ENCODE results near the gene TRAPPC11.

The TRAPPC11 gene

DNA sequence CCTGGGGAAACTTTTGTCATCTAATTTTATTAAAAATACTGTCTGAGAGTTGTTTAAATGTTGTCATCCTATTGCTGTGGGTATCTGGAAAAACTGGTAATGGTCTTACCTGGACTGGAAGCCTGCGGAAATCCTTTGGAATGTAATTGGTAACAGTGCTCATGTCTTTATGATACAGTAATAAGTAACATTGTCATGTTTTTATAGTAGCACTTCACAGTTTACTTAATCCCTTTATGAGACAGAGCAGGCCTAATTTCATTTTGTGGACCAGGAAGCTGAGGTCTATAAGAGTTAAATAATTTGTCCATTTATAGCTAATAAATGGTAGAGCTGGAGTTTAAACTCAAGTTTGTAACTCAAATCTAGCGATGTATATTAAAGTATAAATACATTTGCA, 88.3 kb downstream of the TRAPPC11 start:
- in situ Hi-C loops (cut with MboI; ENCODE audit: low sequenced_read_pairs, unreplicated experiment): no loop called here

DNA sequence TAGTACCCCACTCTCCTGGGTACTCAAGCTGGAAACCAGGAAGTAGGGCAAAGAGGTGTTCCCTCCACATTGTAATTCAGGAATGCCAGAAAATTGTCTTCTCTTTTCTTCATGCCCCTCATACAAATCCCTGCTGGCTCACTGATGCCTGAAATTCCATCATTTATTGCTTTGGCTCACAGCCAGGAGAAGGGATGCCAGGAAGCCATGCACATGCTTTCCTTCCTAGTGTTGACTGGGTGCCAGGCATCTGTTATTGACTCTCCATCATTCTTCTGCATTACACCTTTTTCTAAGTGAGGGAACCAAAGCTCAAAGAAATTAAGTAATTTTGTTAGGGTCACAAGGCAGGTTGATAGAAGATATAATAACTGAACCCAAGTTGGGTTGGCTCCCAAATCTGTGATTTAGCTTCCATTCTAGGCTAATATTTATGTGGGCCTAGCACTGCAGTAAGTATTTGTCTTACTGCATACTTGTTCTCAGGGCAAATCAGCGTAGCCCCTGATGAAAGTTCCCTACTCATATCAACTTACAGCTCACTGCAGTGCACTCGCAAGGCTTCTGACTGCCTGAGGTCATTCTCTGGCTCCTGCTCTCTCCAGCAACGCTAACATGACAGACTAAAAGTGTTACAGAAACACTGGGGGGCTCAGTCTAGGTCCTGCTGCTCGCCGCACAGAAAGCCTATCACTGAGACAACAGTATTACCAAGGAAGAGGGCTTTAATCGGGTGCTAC, 89.0 kb downstream of the TRAPPC11 start:
- TF ChIP-seq, protein P1, sequence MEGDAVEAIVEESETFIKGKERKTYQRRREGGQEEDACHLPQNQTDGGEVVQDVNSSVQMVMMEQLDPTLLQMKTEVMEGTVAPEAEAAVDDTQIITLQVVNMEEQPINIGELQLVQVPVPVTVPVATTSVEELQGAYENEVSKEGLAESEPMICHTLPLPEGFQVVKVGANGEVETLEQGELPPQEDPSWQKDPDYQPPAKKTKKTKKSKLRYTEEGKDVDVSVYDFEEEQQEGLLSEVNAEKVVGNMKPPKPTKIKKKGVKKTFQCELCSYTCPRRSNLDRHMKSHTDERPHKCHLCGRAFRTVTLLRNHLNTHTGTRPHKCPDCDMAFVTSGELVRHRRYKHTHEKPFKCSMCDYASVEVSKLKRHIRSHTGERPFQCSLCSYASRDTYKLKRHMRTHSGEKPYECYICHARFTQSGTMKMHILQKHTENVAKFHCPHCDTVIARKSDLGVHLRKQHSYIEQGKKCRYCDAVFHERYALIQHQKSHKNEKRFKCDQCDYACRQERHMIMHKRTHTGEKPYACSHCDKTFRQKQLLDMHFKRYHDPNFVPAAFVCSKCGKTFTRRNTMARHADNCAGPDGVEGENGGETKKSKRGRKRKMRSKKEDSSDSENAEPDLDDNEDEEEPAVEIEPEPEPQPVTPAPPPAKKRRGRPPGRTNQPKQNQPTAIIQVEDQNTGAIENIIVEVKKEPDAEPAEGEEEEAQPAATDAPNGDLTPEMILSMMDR (IDR thresholded peaks at IDR 0.05; ENCODE audit: borderline replicate concordance, control extremely low read depth, extremely low read depth, insufficient read depth, missing control alignments): no peak
- in situ Hi-C loops (cut with MboI; ENCODE audit: low sequenced_read_pairs, unreplicated experiment): no loop called here
- no peak for DNase-seq (ENCODE audit: low spot score)

More for the DNA sequence above, 88.3 kb downstream of the TRAPPC11 start:
- TF ChIP-seq, protein P1 (IDR thresholded peaks at IDR 0.05; ENCODE audit: borderline replicate concordance, control extremely low read depth, extremely low read depth, insufficient read depth, missing control alignments): no peak
- DNase-seq (ENCODE audit: low spot score): no peak

DNA sequence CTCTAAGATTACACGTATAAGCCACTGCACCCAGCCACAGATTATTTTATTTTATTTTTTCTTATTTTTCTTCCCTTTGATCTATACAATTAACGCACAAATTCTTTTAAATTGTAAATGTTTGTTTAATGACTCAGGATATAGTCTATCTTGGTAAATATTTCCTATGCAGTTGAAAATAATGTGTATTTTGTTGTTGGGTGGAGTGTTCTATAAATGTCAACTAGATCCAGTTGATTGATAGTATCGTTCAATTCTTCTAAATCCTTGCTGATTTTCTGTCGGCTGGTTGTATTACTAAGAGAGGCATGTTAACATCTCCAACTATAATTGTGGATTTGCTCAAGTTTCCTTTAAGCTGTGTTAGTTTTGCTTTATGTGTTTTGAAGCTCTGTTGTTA, 92.0 kb downstream of the TRAPPC11 start:
- TF ChIP-seq, protein P1 (IDR thresholded peaks at IDR 0.05; ENCODE audit: borderline replicate concordance, control extremely low read depth, extremely low read depth, insufficient read depth, missing control alignments): no peak
- no peak for DNase-seq (ENCODE audit: low spot score)
- in situ Hi-C loops (cut with MboI; ENCODE audit: low sequenced_read_pairs, unreplicated experiment): no loop called here

DNA sequence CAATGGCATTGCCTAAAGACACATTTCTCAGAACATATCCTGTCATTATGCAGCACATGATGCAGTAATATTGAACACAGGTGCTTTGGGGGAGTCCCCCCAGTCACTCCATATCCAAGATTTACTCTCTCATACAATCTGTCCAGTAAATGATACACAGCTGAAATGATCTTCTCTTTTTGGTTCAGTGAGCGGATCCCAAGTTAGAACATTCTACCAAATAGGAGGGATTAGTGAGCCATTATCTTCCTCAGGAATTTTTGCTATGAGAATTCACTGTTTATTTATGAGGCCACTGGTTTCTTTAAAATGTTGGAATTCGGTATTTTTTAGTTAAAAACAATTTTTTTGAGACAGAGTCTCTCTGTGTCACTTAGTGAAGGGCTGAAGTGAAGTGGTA, 96.5 kb downstream of the TRAPPC11 start:
- no peak for DNase-seq (ENCODE audit: low spot score)
- TF ChIP-seq, protein P1 (IDR thresholded peaks at IDR 0.05; ENCODE audit: borderline replicate concordance, control extremely low read depth, extremely low read depth, insufficient read depth, missing control alignments): no peak
- in situ Hi-C loops (cut with MboI; ENCODE audit: low sequenced_read_pairs, unreplicated experiment): no loop called here

DNA sequence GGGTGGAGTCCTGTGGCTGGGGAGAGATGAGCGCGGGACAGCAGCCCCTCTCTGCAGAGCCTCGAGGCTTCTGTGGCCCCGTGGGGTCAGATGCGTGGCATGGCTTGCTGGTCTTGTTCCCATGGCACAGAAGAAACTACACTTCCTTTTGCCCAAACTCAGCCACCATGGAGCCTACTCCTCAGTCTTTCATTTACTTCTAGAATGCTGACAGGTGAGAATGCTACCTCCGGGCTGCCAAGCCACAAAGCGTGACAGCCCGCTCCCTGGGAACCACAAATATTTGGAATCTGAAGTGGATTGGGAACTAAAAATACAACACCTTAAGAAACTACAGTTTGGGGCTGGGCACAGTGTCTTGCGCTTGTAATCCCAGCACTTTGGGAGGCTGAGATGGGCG, 98.0 kb downstream of the TRAPPC11 start:
- DNase-seq (ENCODE audit: low spot score): no peak
- TF ChIP-seq, protein P1 (IDR thresholded peaks at IDR 0.05; ENCODE audit: borderline replicate concordance, control extremely low read depth, extremely low read depth, insufficient read depth, missing control alignments): no peak
- in situ Hi-C loops (cut with MboI; ENCODE audit: low sequenced_read_pairs, unreplicated experiment): no loop called here

DNA sequence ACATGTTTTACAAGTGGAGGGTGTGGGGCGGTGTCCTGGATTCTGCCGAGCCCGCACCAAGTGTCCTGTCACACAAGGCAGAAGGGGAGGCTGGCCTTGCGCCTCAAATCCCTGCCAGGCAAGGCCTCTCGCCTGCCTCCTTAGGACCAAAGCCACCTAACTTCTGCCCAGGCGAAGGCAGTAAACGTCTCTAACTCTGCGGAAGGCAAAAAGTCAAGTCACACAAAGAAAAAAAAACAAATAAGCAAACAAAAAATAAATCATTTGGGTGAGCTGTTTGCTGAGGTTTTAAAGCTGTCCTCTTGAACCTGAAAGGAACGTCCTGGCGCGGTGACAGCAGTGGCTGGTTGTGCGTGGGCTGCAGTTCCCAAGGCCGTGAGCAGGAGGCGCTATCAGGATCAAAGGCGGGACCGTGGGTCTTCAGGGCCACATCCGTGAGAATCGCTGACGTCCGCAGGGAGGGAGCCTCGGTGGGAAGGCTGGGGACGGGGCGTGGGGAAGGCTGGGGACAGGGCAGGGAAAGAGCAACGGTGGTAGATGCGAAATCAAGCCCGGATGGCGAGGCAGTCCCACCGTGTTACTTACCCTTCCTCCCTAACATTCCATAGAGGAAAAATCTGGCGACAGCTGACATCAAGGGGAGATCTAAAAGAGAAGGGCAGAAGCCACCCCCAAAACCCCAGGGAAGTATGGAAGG, 99.1 kb downstream of the TRAPPC11 start:
- in situ Hi-C loops (cut with MboI; ENCODE audit: low sequenced_read_pairs, unreplicated experiment): no loop called here
- no peak for DNase-seq (ENCODE audit: low spot score)
- TF ChIP-seq, protein P1 (IDR thresholded peaks at IDR 0.05; ENCODE audit: borderline replicate concordance, control extremely low read depth, extremely low read depth, insufficient read depth, missing control alignments): no peak
